H1 (cell line): ENCODE results near the gene LRRK1. TPM values are rescaled to one million over a fixed set of nuclear protein-coding genes. Genes with fewer than 3 reads are reported as not detected.

ENCODE experiments used
- CTCF ChIA-PET: fragments of 300-600 bp; sonication (Branson Sonifier 250); formaldehyde crosslinking; loops from one replicate; lab custom pipeline; 2021; ENCODE audit not compliant: partially characterized antibody; lab: Charles Lee
- POLR2A ChIA-PET: fragments of 300-600 bp; sonication (Branson Sonifier 250); formaldehyde crosslinking; loops from one replicate; lab custom pipeline; 2021; ENCODE audit warnings: inconsistent platforms; ENCODE audit not compliant: partially characterized antibody; lab: Charles Lee
- DNase-seq, 2 experiments: peaks; one replicate each; pipeline versions ENCODE4 v3.0.0 to v3.0.0-alpha.2; 2010 to 2022; ENCODE audit warnings: low spot score in 2 of 2, low read depth in 1 of 2, mixed read lengths in 1 of 2
- FAIRE-seq: peaks from 2 replicates; lab custom pipeline; 2011; peaks lifted over from hg19 to GRCh38; lab: Jason Lieb, UNC
- H2AFZ ChIP-seq: 2 replicates; pipeline ENCODE4 v1.8.1; 2012; ENCODE audit warnings: low read length, inconsistent platforms
- H2AK5ac ChIP-seq: 2 replicates; pipeline ENCODE4 v1.6.1; 2013; ENCODE audit warnings: low read depth, low read length
- H2BK120ac ChIP-seq: replicated peaks from 2 replicates; pipeline ENCODE3; 2013; ENCODE audit warnings: low read depth, low read length, inconsistent platforms
- H2BK12ac ChIP-seq: 2 replicates; pipeline ENCODE4 v1.6.1; 2013; ENCODE audit warnings: low read depth, low read length
- H2BK15ac ChIP-seq: 2 replicates; pipeline ENCODE4 v1.6.1; 2013; ENCODE audit warnings: low read length
- H2BK20ac ChIP-seq: 2 replicates; pipeline ENCODE4 v1.6.1; 2013; ENCODE audit warnings: low read length
- H2BK5ac ChIP-seq: 2 replicates; pipeline ENCODE4 v1.6.1; 2013; ENCODE audit warnings: low read depth, low read length
- H3K14ac ChIP-seq: 2 replicates; pipeline ENCODE4 v1.6.1; 2013; ENCODE audit warnings: inconsistent platforms; ENCODE audit not compliant: insufficient read length
- H3K18ac ChIP-seq: 2 replicates; pipeline ENCODE4 v1.6.1; 2013; ENCODE audit warnings: low read length; ENCODE audit errors: extremely low read depth
- H3K23ac ChIP-seq: 2 replicates; pipeline ENCODE4 v1.6.1; 2013; ENCODE audit warnings: inconsistent platforms; ENCODE audit not compliant: insufficient read length
- H3K23me2 ChIP-seq: 2 replicates; pipeline ENCODE4 v1.6.1; 2013; ENCODE audit warnings: low read depth, low read length
- H3K27ac ChIP-seq: 2 replicates; pipeline ENCODE4 v1.6.1; 2011; ENCODE audit warnings: low read depth, low read length, inconsistent platforms
- H3K27me3 ChIP-seq, 4 experiments: replicated peaks in 1 of 4; 1 replicate in 1 of 4; 2 replicates in 3 of 4; pipeline versions ENCODE4 v1.6.1 to v1.8.1; 2011 to 2013; ENCODE audit warnings: low read length in 3 of 4, mild to moderate bottlenecking in 3 of 4, inconsistent platforms in 2 of 4, mixed read lengths in 2 of 4, moderate library complexity in 1 of 4; ENCODE audit not compliant: control insufficient read depth in 3 of 4, insufficient read depth in 3 of 4; ENCODE audit errors: extremely low read depth in 1 of 4
- H3K36me3 ChIP-seq, 4 experiments: 2 replicates each; pipeline versions ENCODE4 v1.6.1 to v1.8.1; 2011 to 2013; ENCODE audit warnings: mild to moderate bottlenecking in 4 of 4, low read length in 3 of 4, moderate library complexity in 2 of 4, control low read depth in 1 of 4, inconsistent platforms in 1 of 4; ENCODE audit not compliant: insufficient read depth in 4 of 4, control insufficient read depth in 2 of 4
- H3K4ac ChIP-seq: replicated peaks from 2 replicates; pipeline ENCODE3; 2013; ENCODE audit warnings: low read length, low read depth, mixed read lengths, inconsistent platforms; ENCODE audit not compliant: insufficient read length
- H3K4me1 ChIP-seq, 4 experiments: replicated peaks in 1 of 4; 1 replicate in 1 of 4; 2 replicates in 3 of 4; pipeline versions ENCODE4 v1.6.1 to v1.8.1; 2011 to 2013; ENCODE audit warnings: low read length in 3 of 4, inconsistent platforms in 2 of 4, mixed read lengths in 1 of 4; ENCODE audit not compliant: insufficient read depth in 4 of 4, control insufficient read depth in 3 of 4
- H3K4me2 ChIP-seq, 2 experiments: 2 replicates each; pipeline versions ENCODE4 v1.6.1 to v1.8.1; 2011 to 2013; ENCODE audit warnings: low read depth in 2 of 2, low read length in 2 of 2, control low read depth in 1 of 2, inconsistent platforms in 1 of 2, mild to moderate bottlenecking in 1 of 2; ENCODE audit not compliant: insufficient read depth in 1 of 2
- H3K4me3 ChIP-seq, 4 experiments: fragments of 200-600, 300-600 bp in 1 of 4; sonication (generic), shearing (Covaris generic), sonication (Bioruptor Twin) in 1 of 4; 2 replicates each; pipeline versions ENCODE4 v1.5.1 to v1.8.1; 2011 to 2016; ENCODE audit warnings: low read length in 4 of 4, low read depth in 3 of 4, control low read depth in 2 of 4, inconsistent platforms in 2 of 4, mild to moderate bottlenecking in 2 of 4, mixed read lengths in 1 of 4, moderate library complexity in 1 of 4; ENCODE audit not compliant: insufficient read depth in 2 of 4; ENCODE audit errors: extremely low read depth in 1 of 4
- H3K56ac ChIP-seq: replicated peaks from 2 replicates; pipeline ENCODE3; 2013; ENCODE audit warnings: low read depth, mild to moderate bottlenecking, mixed read lengths, low read length, inconsistent platforms; ENCODE audit not compliant: insufficient read length
- H3K79me1 ChIP-seq: 2 replicates; pipeline ENCODE4 v1.6.1; 2013; ENCODE audit warnings: low read depth, low read length, control low read depth
- H3K79me2 ChIP-seq, 2 experiments: 2 replicates each; pipeline versions ENCODE4 v1.6.1 to v1.8.1; 2012 to 2013; ENCODE audit warnings: low read length in 2 of 2, mild to moderate bottlenecking in 2 of 2, inconsistent platforms in 1 of 2; ENCODE audit not compliant: insufficient read depth in 2 of 2, control insufficient read depth in 1 of 2
- H3K9ac ChIP-seq, 4 experiments: replicated peaks in 1 of 4; 1 replicate in 1 of 4; 2 replicates in 3 of 4; pipeline versions ENCODE4 v1.6.1 to v1.8.1; 2011 to 2013; ENCODE audit warnings: low read depth in 3 of 4, low read length in 3 of 4, control low read depth in 2 of 4, mild to moderate bottlenecking in 2 of 4, moderate library complexity in 2 of 4, inconsistent platforms in 1 of 4; ENCODE audit errors: extremely low read depth in 1 of 4
- H3K9me3 ChIP-seq, 2 experiments: 2 replicates each; pipeline versions ENCODE4 v1.6.1 to v1.8.1; 2012 to 2013; ENCODE audit warnings: mild to moderate bottlenecking in 2 of 2, moderate library complexity in 2 of 2, control low read depth in 1 of 2, inconsistent platforms in 1 of 2, low read depth in 1 of 2, low read length in 1 of 2, mixed read lengths in 1 of 2; ENCODE audit not compliant: insufficient read depth in 2 of 2
- H4K20me1 ChIP-seq, 2 experiments: replicated peaks in 1 of 2; 2 replicates each; pipeline versions ENCODE3 to v1.8.1; 2011 to 2013; ENCODE audit warnings: inconsistent platforms in 2 of 2, low read length in 2 of 2, mild to moderate bottlenecking in 1 of 2; ENCODE audit not compliant: insufficient read depth in 2 of 2, control insufficient read depth in 1 of 2
- H4K5ac ChIP-seq: 2 replicates; pipeline ENCODE4 v1.6.1; 2013; ENCODE audit warnings: low read length, low read depth, mixed read lengths, inconsistent platforms; ENCODE audit not compliant: insufficient read length
- H4K8ac ChIP-seq: 2 replicates; pipeline ENCODE4 v1.8.0; 2013; ENCODE audit warnings: mild to moderate bottlenecking, moderate library complexity, low read length, inconsistent platforms; ENCODE audit not compliant: insufficient read depth; ENCODE audit errors: extremely low read depth
- H4K91ac ChIP-seq: replicated peaks from 2 replicates; pipeline ENCODE3; 2013; ENCODE audit warnings: low read length, mixed read lengths, inconsistent platforms; ENCODE audit not compliant: insufficient read length
- CBX8 ChIP-seq: fragments of 300-800, 300-1000 bp; sonication (generic); IDR thresholded peaks from 2 replicates; pipeline ENCODE4 v1.7.1; 2016; ENCODE audit warnings: low read depth, low read length, borderline replicate concordance
- CHD1 ChIP-seq: IDR thresholded peaks from 2 replicates; pipeline ENCODE4 v1.6.1; 2012; ENCODE audit warnings: low read depth, low read length, improper control_type of control experiment
- EP300 ChIP-seq, 2 experiments: IDR thresholded peaks; 1 replicate in 1 of 2; 2 replicates in 1 of 2; pipeline ENCODE4 v1.6.1; 2011 to 2012; ENCODE audit warnings: low read depth in 2 of 2, low read length in 2 of 2, mild to moderate bottlenecking in 2 of 2, borderline replicate concordance in 1 of 2, inconsistent platforms in 1 of 2, moderate library complexity in 1 of 2
- FOSL1 ChIP-seq: IDR thresholded peaks from 2 replicates; pipeline ENCODE4 v1.6.1; 2011; ENCODE audit warnings: mild to moderate bottlenecking, low read depth, low read length, moderate library complexity; ENCODE audit not compliant: insufficient read depth
- GTF2F1 ChIP-seq: IDR thresholded peaks from 2 replicates; pipeline ENCODE4 v1.6.1; 2012; ENCODE audit warnings: low read depth, low read length, improper control_type of control experiment, borderline replicate concordance
- HDAC6 ChIP-seq: IDR thresholded peaks from one replicate; pipeline ENCODE4 v1.7.1; 2012; ENCODE audit warnings: low read depth, mild to moderate bottlenecking, inconsistent platforms, low read length, moderate library complexity
- POLR2A ChIP-seq, 2 experiments: IDR thresholded peaks; 1 replicate in 1 of 2; 2 replicates in 1 of 2; pipeline ENCODE4 v1.6.1; 2011; ENCODE audit warnings: low read depth in 2 of 2, low read length in 2 of 2, mild to moderate bottlenecking in 2 of 2; ENCODE audit errors: control extremely low read depth in 1 of 2
- SAP30 ChIP-seq: fragments of 300-600 bp; sonication (generic); IDR thresholded peaks from 2 replicates; pipeline ENCODE4 v1.7.1; 2012; ENCODE audit warnings: low read length, moderate library complexity, mild to moderate bottlenecking, inconsistent platforms; ENCODE audit not compliant: insufficient read depth, insufficient replicate concordance
- SIX5 ChIP-seq: IDR thresholded peaks from 2 replicates; pipeline ENCODE4 v1.6.1; 2011; ENCODE audit warnings: mild to moderate bottlenecking, low read depth, low read length
- TEAD4 ChIP-seq: IDR thresholded peaks from 2 replicates; pipeline ENCODE4 v1.6.1; 2012; ENCODE audit warnings: low read depth, low read length, inconsistent platforms, mixed read lengths
- WGBS, 2 experiments: shearing (Covaris generic) in 1 of 2; methylation state at CpG; one replicate each; pipeline versions ENCODE4 v1.1.6 to v1.1.7; 2013 to 2015; ENCODE audit warnings: low lambda C conversion rate in 2 of 2, mixed read lengths in 2 of 2, inconsistent platforms in 1 of 2, low coverage in 1 of 2, missing lambda C conversion rate in 1 of 2; ENCODE audit not compliant: insufficient replicate concordance in 2 of 2, insufficient coverage in 1 of 2, insufficient read length in 1 of 2; ENCODE audit errors: extremely low coverage in 1 of 2, missing lambda C conversion rate in 1 of 2; 5-methylcytosine and 5-hydroxymethylcytosine counted together
- polyA plus RNA-seq, 7 experiments: library from polyadenylated mRNA; depleted of rRNA in 3 of 7; stranded (reverse) in 5 of 7; unstranded in 2 of 7; fragments of >200 nt in 5 of 7; fragments of 200-250 nt in 2 of 7; gene quantifications; 1 replicate in 5 of 7; 2 replicates in 1 of 7; 4 replicates in 1 of 7; pipeline versions ENCODE4 v1.2.1 to v1.2.3, GENCODE V29; 2011 to 2013; ENCODE audit warnings: missing spikeins in 2 of 7, mixed read lengths in 2 of 7
- total RNA-seq: library from RNA; stranded (reverse); fragmentation: NEBNext Ultra II Directional; extraction: Animal tissue kit (Norgen Biotek cat#: 25700); gene quantifications from 2 replicates; pipeline ENCODE4 v1.2.1, GENCODE V29; 2021

LRRK1 gene
- total and polyA plus RNA-seq, 2 of the 8 experiments (the other 6 are each of a cell fraction or from before 2014, with no cell fraction given) = 1.2 to 3.6 TPM

DNA sequence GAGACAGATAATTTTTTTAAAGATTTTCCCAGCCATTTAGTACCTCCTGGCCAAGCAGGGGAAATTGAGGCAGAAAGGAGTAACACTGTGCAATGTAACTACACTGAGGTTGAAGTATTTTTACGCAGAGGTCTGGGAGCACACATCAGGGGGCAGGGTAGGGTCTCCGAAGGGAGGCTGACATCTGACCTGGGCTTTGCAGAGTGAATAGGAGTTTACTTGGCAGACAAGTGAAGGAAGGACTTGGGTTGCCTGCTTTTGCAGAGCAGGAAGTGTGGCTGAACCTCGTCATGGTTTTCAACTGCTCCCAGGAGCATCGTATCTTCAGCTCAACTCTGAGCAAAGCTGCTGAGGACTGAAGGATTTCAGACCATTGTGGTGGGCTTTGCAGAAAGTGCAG, 66.2 kb downstream of the LRRK1 start:
- CTCF ChIA-PET = interaction anchor here (0.9 to 6.6 kb wide), 7 partner anchors 10 to 119 kb away, joined by 3 to 53 read pairs (median 4); partner anchors contain the start of gene LRRK1
- Histone ChIP-seq H3K36me3 (no peaks in the 10 kb centered on the region), H4K5ac (no peak overlapping the region)
- TF ChIP-seq SAP30 = no peak
- TF ChIP-seq SIX5 = no peak
- TF ChIP-seq CHD1 = no peak
- TF ChIP-seq HDAC6 = no peak
- TF ChIP-seq FOSL1 = no peak
- TF ChIP-seq CBX8 = no peak
- TF ChIP-seq GTF2F1 = no peak
- no peak for TF ChIP-seq TEAD4
- no peak for TF ChIP-seq POLR2A (IDR thresholded peaks at IDR 0.05; ENCODE audit: control extremely low read depth in 1 of 2, low read depth in 2 of 2, low read length in 2 of 2)
- TF ChIP-seq EP300 (IDR thresholded peaks at IDR 0.05; ENCODE audit: borderline replicate concordance in 1 of 2, low read depth in 2 of 2, low read length in 2 of 2) = no peak

More for the DNA sequence above, 66.2 kb downstream of the LRRK1 start:
- no peak overlapping the region for H3K4me2 ChIP-seq
- H3K56ac ChIP-seq = no peak overlapping the region
- no peak overlapping the region for H3K23ac ChIP-seq
- no peak overlapping the region for H2BK15ac ChIP-seq
- no peak overlapping the region for H3K27ac ChIP-seq
- H4K8ac ChIP-seq = no peak overlapping the region
- no peak overlapping the region for H3K4me3 ChIP-seq
- no peak overlapping the region for H2AFZ ChIP-seq
- no peak overlapping the region for H2BK5ac ChIP-seq
- no peak overlapping the region for H2AK5ac ChIP-seq
- no peak overlapping the region for H3K9ac ChIP-seq
- H3K23me2 ChIP-seq = no peaks in the 10 kb centered on the region
- no peaks in the 10 kb centered on the region for H4K20me1 ChIP-seq
- no peak overlapping the region for H4K91ac ChIP-seq
- H3K79me2 ChIP-seq = no peaks in the 10 kb centered on the region
- no peak overlapping the region for H2BK20ac ChIP-seq
- no peak overlapping the region for H3K18ac ChIP-seq
- peaks cover 0 to under 1% of the 10 kb centered on the region in 2 experiments; a peak in 1 of 4 replicates for H3K9me3 ChIP-seq
- H2BK12ac ChIP-seq = no peak overlapping the region
- no peaks in the 10 kb centered on the region for H3K79me1 ChIP-seq
- H3K27me3 ChIP-seq = no peaks in the 10 kb centered on the region; a peak in 1 of 7 replicates
- H3K14ac ChIP-seq = no peak overlapping the region
- 92% methylated on average over 4 of the region's 4 CpGs; no CpG with 5 or more reads in 1 of the 2 experiments for WGBS, 2 experiments
- no peak overlapping the region for H3K4ac ChIP-seq
- no peak for DNase-seq
- H2BK120ac ChIP-seq = no peak overlapping the region
- H3K4me1 ChIP-seq = peaks cover 0 to 2% (median 0%) of the 10 kb centered on the region in 4 experiments; a peak in 1 of 7 replicates
- POLR2A ChIA-PET = interaction anchor here (0.6 kb wide), 1 partner anchor 14 kb away, joined by 3 read pairs; no protein-coding TSS in a partner anchor
- no peak for FAIRE-seq
